Stimulated activated CD8-positive, alpha-beta memory T cell treated with anti-CD3 and anti-CD28 coated beads, Interleukin-12 subunit alpha, Interleukin-12 subunit beta, amount 100 ng/mL, for 1 hour (primary cell): ENCODE data around the gene IER5.
"Not testable (repeated sequence)": the region's sequence is repeated elsewhere in the genome, so short reads cannot be mapped to it uniquely, and the experiment has no call there.

Source experiments
- DNase-seq: peaks from one replicate; pipeline ENCODE4 v3.0.0-alpha.2; 2020; ENCODE audit warnings: low read depth

IER5 gene

DNA sequence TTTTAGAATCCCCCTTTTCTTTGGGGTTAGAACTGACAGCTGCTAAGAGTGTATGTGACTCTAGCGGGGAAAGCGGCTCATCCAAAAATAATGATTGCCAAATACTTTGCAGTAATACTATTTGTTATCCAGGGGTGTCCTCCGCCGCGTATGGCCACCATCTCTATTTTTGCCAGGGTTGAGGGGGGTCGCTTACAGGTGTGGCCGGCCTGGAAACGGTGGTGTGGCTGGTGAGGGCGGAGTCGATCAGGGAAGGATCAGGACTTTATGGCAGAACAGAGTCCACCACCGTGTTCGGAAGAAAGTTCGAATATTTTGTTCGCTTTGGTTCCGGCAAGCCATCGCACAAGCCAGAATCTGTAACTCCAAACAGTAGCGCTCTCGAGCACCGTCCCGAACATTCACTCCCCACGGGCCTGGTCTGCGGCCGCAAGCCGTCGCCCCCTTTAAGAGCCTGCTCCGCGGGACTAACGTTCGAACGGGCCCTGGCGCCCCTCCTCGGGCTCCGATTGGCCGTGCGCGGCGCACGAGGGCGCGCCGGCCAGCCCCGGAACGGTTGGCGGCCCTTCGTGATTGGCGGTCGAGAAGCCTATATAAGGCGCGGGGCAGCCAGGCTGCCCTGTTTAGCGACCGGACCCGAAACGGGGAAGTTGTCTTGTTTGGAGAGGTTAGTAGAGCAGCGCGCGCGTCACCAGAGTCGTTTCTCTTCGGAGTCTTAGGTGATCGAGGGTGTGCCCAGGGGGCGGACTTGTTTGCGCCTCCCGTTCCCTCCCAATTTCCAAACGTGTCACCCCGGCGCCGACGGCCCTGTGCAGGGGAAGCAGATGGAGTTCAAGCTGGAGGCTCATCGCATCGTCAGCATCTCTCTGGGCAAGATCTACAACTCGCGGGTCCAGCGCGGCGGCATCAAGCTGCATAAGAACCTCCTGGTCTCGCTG is at the start of gene IER5:
TSS of gene IER5 (plus strand) at position 622 of the 938 bp plus-strand sequence. CDS start at position 825, 203 bp downstream.
- DNase-seq: peak; percentile 96

DNA sequence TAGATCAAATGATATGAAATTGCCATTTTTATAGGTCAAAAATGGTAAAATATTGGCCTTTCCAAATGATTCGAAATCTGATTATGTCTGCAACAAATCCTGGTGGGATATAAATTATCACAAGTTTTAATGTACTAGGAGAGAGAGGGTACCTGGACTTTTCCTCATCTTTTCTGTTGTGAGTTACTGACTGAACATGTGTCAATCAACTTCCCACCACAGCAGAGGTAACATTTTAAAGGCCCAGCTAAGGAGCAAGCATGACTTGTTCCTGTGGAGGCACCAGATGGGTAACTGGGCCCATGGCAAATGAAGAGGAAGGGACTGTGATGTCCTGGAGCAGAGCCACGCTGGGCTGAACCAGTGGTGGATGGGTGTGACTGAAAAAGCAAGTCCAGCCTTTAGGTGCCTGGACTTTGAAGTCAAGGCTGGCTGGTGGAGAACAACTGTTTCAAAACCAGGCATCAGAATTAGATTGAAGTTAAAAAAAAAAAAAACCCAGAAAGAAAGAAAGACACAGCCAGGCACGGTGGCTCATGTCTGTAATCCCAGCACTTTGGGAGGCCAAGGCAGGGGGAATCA is 48.1 kb upstream of the IER5 start:
- no peak for DNase-seq

DNA sequence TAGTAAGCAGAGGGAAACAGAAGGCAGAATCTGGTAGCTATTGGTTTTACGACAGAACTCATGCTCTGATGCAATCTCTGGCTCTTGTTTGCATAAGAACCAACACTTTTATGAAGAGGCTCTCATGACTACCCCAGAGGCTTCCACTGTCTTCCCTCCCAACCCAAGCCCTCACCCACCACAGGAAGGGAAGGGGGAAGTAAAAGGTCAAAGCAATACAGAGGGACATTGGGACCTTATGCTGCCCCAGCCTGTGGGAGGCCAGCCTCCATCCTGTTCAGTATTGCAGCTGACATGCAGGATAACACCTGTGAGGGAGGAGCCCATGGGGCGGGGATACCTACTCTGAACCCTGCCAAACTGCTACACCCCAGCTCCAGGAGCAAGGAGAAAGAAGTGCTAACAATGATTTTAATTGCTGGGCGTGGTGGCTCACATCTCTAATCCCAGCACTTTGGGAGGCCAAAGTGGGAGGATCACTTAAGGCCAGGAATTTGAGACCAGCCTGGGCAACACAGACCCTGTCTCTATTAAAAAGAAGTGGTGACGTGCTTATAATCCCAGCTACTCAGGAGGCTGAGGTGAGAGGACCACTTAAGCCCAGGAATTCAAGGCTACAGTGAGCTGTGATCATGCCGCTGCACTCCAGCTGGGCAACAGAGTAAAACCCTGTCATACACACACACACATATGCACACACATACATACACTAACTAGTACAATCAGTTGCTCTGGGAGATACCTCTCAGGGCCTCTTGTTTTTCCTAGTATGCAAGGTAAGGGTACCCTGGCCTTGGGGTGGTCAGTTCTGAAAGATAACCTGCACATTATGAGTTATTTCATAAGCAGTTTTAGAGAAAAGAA is 45.2 kb upstream of the IER5 start:
- no peak for DNase-seq

DNA sequence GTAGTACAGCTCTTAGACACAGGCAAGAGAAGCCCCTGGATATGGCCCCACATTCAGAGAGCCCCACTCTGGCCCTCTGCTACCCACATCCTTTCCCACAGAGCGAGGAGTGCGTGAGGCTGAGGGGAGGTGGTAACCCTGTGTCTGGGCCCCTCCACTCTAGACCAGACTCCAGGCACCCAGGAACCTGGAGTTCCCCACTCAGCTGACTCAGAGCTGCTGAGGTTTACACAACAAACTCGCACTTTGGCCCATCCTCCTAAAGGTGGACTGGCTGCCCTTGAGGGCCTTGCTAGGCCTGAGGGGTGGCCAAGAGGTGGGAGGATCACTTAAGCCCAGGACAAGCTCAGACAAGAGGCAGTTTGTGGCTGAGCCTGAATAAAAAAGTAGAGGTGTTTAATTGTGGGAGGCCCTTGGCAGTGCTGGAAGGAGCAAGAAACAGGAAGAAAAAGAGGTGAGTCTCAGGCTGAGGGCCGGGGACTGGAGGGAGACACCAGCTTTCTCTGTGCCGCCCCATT is 44.0 kb upstream of the IER5 start:
- no peak for DNase-seq

DNA sequence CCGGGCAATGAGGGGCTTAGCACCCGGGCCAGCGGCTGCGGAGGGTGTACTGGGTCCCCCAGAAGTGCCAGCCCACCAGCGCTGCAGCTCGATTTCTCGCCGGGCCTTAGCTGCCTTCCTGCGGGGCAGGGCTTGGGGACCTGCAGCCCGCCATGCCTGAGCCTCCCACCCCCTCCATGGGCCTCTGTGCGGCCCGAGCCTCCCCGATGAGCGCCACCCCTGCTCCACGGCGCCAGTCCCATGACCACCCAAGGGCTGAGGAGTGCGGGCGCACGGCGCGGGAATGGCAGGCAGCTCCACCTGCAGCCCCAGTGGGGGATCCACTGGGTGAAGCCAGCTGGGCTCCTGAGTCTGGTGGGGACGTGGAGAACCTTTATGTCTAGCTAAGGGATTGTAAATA is 42.6 kb upstream of the IER5 start:
- not testable (repeated sequence) for DNase-seq

DNA sequence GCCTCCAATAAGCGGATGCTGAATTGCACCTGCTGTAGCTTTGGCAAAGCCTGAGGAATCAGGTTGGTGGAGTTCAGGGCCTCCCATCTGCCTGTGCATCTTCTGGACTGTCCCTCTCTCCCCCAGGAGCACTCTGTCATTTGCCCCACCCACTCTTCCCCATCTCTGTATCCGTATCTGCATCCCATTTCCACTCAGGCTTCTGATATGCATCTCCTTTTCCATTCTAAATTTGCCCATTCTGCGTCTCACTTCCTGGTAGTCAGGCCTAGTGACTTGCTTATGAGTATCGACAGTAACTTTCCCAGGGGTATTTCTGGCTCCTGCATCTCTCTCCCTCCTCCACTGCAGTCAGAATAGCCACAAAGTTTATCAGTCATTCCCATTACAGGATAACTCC is 39.1 kb upstream of the IER5 start:
- DNase-seq: no peak

DNA sequence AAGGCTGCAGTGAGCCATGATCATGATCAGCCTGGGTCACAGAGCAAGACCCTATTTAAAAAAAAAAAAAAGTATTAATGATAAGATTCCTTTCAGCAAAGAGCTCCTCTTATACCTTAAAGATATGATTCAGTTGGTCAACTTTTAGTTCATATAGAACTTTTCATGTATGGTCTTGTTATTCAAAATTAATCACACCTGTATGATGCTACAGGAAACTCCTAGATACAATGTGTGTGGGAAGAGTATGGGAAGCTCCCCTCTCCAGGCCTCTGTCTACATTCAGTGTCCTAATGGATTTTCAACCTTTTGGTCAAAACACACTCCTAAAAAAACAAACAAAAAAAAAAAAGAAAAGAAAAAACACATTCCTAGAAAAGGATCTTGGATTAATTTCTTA is 37.6 kb upstream of the IER5 start:
- no peak for DNase-seq

DNA sequence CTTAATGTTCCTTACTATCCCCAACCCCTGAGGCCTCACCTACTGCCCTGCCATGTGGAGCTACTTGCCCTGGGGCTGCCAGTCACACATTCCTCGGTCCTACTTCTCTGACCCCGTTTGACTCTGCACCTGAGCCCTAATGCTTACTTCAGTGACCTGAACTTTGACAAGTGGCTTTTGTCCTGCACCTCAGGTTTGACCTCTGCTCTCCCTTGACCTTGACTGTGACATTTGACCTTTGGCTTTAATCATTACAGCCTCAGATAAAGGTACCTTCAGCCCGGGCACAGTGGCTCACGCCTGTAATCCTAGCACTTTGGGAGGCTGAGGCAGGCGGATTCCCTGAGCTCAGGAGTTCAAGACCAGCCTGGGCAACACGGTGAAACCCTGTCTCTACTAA is 31.9 kb upstream of the IER5 start:
- DNase-seq: no peak

DNA sequence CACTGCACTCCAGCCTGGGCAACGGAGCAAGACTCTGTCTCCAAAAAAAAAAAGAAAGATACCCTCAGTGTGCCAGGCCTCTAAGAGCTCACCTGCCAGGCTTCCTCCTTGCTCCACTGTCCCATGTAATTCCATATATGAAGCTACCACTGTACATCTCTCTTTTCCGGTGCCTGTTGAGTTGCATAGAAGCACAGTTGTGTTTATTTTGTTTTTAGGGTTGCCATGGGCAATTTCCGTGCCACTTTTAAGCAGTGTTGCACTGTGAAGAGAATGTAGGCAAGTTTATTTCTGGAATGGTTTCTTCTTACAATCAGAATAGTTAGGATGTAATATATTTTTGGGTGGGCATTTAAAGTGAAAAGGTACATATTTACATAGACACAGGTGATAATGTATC is 31.4 kb upstream of the IER5 start:
- DNase-seq: no peak

DNA sequence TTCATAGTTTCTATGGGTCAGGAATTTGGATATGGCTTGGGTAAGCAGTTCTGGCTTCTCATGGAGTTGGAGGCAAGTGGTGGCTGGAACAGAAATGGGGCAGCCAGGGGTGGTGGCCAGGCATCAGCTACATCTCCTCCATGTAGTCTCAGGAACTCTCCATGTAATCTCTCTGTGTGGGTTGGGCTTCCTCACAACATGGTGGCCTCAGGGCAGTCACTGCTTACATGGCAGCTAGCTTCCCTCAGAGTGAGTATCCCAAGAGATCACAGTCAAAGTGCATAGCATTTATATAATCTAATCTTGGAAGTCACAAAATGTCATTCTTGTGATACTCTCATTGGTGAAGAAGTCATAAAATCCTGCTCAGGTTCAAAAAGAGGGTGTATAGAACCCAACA is 29.1 kb upstream of the IER5 start:
- DNase-seq: no peak

DNA sequence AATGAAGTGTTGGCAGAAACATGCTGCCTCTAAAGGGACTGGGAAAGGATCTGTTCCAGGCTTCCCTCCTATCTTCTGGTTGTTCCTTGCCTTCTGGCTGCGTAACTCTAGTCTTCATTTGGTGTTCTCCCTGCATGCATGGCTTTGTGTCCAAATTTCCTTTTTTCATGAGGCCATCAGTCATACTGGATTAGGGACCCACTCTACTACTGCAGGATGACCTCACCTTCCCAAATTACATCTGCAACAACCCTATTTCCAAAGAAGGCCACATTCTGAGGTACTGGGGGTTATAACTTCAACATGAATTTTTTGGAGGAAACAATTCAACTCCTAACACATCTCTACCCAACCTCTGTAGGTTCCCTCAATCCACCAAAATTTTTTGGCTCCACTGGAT is 28.4 kb upstream of the IER5 start:
- DNase-seq: no peak

DNA sequence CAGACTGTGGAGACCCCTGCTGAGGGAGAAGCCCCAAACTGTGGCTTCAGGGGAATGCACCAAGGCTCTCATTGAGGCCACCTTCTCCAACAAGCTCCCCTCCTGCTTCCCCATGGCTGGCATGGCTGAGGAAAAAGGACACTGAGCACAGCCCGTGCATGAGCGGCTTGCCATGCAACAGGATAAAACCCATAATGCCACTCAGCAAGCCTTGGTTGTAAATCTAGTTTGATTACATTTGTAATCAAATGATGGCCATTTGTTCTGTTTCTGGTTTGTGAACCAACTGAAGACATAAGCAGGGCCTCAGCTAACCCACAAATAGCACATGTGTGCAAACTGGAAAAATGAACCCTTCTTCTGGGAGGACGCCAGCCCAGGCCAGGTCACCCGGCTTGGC is 27.6 kb upstream of the IER5 start:
- DNase-seq: not testable (repeated sequence)

DNA sequence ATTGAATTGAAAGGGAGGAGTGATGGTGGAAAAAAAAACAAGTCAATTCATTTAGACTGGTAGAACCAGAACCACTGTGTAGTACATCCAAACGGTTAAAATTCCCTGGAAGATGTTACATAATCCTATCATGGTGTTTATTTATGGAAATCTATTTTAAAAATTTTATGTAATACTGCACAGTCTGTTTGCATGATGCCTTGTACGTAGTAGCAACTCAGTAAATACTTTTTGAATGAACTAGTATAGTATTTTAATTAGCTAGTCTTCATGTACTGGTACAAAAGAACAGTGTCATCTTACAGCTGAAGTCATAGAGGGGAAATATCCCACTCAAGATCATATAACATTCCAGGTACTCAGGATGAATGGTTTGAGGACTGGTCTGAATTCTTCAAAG is 27.0 kb upstream of the IER5 start:
- no peak for DNase-seq

DNA sequence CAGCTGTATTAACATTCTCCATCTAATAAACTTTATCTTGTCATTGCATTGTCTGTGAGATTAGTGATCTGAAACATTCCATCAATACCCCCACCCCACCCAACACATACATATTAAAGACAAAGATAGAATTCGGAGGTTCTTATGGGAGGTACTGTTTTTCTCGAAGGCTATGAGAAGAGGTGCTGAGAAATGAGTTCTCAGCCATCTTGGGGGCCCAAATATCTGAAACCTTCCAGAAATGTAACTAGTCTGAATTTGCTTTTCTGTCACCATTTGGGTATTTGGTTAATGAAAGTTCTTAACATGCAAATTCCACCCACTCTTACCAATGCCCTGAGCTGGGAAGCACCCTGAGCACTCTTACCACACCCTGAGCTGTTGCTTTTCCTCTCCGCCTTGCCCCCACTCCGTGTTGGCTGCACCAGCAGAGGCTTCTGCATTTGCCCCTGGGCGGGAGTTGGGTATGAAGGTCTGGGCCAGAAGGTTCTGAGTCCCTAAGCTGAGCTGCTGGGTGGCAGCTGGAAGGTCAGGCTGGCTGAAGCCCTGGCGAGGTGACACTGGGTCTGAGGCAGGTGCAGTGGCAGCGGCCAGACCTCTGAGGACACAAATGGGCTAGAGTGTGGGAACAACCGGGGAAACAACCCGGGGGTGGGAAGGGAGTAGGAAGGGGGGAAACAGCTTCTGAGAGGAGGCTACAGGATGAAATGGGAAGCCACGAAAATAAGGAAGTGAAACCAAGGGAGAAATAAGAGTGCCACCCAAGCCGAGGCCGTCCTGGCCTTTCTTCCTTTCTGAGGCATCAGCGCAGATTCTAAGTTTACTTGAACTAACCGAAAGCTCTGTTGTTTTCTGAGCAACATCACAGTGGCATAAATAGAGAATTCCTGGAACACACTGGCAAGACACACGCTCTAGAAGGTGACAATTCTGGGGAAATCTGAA is 26.3 kb upstream of the IER5 start:
- DNase-seq: no peak

DNA sequence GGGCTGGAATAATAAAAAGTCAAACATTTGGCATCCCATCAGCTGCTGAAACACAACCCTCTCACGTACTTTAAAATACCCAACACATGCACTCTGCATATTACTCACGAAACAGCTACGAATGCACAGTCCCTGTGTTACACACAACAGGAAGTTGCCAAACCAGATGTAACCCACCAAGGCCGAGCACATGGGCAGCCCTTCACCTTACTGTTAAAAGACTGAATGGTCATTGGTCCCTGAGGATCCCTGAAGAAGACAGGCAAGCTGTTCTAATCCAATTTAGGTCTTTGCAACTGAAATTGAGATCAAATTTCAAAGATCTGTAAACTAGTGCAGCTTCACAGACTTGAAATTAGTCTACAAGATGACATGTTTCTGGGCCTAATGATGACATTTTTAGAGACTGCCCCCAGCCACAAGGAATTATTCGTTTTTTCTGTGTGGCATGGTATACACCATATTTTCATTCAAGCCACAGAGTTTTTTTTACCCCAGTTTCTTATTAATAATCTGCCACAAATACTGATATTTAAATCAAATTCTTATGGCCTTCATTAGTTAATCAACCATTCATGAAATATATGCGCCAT is 25.6 kb upstream of the IER5 start:
- DNase-seq: no peak

DNA sequence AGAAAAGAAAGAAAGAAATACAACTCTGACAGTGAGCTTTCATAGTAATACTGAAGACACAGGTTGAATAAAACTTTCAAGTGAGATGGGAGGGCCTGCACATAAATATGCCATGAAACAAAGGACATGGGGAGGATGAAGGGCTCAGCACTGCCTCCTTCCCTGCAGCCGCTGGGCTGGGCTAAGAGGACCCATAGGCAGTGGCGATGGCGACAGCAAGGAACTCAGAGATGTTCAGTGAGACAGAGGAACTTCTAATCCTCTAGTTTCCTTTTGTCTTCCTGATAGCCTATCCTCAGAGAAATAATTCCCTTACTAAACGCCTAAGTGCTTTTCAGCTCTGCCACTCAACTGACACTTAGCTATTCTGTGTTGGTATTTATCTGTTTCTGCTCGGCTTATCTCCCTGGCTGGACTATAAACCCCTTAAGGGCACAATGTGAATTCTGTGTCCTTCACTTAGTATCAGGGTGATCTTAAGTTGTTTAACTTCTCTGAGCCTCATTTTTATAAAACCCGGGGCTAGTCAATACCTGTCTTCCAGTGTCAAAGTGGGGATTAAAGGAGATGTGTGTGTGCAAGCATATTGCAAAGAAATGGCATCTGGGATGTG is 24.4 kb upstream of the IER5 start:
- DNase-seq: no peak

DNA sequence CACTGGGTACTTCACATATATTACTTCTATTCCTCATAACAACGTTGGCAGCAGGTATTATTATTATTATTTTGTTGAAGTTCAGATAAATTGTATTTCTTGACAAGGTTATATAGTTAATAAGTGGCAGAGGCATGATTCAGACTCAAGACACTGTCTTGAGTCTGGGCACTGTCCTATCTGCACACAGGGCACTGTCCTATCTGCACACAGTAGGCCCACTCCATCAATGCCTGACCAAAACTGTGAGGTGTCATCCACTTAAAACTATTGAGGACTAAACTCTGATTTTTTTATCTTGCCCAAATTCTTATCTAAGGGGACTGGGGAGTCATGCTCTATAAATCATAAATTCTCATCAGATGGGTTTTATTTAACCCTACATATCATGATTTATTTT is 23.8 kb upstream of the IER5 start:
- DNase-seq: no peak

DNA sequence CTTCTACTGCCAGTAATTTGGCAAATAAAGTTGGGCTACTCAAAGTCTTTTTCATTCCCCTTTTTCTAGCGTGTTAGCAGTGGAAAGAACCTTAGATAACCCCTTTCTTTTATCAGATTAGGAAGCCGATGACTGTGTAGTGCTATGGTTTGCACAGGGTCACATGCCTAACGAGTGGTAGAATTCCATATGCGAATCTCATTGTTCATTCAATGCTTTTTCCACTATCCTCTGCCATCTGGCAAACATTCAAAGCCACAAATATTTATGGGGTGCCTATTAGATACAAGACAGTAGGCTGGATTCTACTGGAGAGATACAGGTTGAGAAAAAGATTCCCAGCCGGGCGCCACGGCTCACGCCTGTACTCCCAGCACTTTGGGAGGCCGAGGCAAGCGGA is 14.9 kb upstream of the IER5 start:
- no peak for DNase-seq

DNA sequence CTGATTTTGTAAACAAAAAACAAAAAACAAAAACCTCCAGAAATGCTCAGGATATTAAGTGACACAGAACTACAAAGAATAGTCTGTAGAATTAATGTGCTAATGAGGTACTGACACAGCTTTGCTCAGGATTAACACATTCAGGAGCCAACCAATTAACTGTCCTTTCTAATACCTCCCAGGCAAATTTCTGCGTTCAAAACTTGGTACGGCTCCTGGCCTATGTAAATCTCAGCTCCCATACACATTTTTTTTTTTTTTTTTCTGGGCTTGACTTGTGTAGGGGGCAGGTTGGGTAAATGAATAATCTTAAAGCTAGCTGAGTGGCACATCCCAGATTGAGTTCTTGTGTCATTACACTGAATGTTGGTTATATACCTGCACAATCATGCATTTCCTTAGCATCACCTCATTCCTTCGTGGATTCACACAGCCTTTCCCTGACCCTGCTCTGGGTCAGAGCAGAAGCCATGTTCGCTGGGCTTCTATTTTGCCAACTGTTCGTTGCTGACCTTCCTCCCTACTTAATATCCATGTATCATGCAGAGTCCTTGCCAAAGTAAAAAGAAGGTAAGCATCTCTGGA is 12.6 kb upstream of the IER5 start:
- no peak for DNase-seq

DNA sequence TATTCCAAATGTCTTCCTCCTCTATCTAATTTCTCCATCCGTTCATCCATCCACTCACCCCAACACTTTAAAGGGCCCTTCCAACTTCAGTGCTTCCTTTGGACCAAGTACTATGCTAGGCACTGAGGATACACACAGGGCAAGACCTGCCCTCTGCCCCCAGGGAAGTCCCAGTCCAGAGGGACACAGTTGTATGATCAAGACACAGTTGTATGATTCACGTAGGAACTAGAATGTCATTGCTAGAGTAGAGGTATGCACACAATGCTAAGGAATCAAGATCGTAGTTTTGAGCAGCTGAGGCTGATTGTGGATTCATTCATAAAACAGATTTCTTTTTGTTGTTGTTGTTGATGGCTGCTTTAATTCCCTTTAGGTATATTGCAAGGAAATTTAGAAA is 11.6 kb upstream of the IER5 start:
- no peak for DNase-seq
